ENCODE measurements around the gene WDR4.
A peak's percentile ranks its signal among the peaks of the same experiment; 100 is the strongest.
"Not testable (repeated sequence)": the region's sequence is repeated elsewhere in the genome, so short reads cannot be mapped to it uniquely, and the experiment has no call there.

WDR4 gene

DNA sequence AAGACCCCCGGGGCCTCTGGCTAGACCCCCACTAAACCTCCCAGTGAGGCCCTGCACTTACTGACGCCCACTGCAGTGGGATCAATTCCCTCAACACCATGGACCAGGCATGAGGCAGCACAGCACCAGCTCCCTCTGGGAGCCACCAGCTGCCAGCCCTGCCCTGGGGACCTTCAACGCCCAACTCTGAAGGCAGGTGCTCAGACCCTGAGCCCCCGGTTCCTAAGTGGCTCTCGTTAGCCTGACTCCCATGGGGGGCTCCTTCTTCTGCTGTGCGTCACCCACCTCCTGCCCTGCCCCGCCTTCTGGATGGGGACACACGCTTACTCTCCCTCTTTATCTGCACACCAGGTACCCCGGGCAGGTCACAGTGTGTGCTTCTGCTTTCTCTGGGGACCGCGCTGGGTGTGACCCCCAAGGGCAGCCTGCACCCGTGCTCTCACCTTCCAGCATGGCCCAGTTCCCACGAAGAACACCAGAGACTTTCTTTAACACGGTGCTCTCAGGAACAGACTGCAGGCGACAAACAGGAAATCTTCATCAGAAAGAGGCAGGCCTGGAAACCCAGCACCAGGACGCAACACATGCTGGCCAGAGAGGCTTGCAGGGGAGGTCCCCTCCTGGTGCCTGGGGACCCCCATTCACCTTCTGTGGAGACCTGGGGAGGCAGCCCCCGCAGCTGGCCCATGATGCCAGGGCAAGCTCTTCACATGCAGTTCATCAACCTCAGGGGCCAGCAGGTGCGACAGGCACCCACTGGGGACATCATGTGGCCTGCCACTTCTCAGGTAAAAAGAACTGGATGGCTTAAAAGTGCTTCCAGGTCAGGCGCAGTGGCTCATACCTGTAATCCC, 27.3 kb downstream of the WDR4 start:
- DNase-seq = no peak

DNA sequence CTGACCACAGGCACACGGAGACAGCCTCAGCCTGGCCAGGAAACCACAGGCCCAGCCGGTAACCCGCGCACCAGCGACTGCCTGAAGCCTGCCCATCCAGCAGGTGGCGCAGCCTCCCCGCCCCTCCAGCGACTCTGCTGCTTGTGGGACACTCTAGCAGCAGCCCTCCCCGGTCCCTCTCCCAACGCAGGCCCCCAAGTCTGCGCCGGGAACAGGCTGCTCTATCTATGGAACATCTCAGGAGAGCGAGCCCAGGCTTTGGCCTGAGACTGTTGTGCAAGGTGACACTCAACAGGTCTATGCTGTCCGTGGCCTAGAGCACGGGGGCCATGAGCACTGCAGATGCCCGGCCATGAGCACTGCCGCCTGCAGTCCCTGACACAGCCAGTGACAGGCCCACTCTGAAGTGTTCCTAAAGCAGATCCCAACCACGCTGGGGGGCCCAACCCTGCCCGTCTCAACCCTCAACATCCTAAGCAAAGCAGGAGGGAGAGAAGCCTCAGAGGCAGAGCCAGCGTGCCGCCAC, 28.4 kb downstream of the WDR4 start:
- peak in 1 of 2 experiments; percentile 30 for DNase-seq

DNA sequence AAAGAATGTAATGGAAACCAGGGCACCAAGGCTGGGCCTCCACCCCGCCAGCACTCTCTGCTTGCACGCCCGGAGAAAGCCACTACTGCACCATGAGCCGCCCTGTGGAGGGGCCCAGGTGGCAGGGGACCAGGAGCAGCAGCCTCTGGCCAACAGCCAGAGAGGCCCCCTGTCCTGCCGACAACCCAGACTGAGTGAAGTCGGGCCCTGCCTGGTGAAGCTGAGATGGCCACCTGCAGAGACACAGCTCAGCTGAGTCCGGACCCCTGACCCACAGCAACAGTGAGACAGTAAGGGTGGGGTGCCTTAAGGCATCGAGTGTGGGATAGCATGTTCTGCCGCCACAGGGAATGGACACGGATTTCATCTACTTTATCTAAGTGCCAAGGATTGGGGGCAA, 28.9 kb downstream of the WDR4 start:
- no peak for DNase-seq

DNA sequence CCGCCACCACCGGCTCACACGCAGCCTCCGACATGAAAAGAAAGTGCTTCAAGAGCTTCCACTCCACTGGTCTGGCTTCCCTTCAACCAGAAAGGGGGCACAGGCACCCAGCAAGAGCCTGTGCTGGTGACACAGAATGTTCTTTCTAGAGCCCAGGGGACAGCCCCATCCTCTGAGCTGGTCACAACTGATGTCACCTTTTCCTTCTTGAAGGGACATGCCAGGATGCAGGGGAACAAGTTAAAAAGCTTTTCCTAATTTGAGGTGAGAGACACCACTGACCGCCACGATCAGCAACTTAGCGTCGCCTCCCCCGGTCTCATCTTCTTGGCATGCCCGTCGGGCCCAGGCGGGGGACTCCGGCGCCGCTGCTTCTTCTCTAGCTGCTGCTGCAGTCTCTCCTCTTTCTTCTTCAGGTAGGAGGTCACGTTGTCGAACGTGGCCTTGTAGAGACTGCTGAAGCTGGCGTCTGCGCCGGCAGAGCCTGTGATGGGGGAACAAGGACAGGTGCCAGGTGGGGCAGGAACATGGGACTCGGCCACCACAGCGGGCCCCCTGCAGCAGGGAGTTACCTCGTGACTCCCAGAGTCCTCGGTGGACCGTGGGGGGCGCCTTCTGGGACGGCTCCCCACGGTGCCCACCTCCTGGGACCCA, 29.5 kb downstream of the WDR4 start:
- DNase-seq = no peak

DNA sequence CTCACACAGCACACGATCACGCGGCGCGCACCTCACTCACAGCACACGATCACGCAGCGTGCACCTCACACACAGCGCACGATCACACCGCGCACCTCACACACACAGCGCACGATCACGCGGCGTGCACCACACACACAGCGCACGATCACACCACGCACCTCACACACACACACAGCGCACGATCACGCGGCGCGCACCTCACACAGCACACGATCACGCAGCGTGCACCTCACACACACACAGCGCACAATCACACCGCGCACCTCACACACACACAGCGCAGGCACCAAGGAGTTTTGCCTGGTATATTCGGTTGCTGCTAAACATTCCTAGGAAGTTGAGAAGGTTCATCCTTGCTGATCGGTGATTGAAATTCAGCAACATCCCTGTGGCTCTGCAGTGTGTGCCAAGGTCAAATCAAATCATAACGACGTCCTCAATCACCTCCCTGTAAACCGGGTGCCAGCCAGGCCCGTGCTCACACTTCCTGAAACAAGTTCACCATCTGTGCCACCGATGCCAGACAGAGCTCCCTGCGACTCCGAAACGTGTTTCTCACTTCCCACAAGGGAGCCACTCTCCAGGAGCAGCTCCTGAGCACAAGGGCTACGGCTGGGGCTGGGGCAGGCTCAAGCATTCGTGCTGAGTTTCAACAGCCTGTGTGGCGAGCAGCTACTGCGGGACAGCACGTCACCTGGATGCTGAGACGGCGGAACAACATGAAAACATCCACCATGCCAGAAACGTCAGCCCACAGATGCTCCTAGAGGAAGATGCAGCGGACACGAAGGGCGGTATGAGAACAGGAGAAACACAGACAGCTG, 30.2 kb downstream of the WDR4 start:
- no peak for DNase-seq

DNA sequence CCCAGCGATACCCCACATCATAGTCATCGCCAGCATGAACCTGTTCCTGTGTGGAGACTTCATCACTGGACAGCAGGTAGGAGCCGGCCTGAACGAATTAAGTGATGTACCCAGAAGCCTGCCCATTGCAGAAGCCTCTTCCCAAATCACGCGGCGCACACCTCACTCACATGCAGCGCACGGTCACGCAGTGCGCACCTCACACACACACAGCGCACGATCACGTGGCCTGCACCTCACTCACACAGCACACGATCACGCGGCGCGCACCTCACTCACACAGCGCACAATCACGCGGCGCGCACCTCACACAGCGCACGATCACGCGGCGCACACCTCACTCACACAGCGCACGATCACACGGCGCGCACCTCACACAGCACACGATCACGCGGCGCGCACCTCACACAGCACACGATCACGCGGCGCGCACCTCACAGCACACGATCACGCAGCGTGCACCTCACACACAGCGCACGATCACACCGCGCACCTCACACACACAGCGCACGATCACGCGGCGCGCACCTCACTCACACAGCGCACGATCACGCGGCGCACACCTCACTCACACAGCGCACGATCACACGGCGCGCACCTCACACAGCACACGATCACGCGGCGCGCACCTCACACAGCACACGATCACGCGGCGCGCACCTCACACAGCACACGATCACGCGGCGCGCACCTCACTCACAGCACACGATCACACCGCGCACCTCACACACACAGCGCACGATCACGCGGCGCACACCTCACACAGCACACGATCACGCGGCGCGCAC, 31.0 kb downstream of the WDR4 start:
- not testable (repeated sequence) for DNase-seq

DNA sequence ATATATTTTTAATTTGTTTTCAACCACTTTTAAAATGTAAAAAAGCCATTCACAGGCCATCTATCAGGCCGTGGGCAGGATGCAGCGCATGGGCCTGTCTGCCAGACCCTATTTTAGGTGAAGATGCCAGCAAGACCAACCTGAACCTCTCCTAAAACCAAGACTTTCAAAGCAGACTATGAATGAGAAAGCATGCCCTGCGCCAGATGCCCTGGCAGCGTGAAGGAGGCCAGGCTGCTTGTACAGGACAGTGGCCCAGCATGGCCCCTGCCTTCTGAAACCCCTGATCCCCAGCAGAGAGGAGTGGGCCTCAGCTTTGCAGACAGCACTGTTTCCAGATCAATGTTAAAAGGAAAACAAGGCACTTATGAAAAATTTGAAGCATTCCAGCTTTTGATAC, 31.6 kb downstream of the WDR4 start:
- no peak for DNase-seq

DNA sequence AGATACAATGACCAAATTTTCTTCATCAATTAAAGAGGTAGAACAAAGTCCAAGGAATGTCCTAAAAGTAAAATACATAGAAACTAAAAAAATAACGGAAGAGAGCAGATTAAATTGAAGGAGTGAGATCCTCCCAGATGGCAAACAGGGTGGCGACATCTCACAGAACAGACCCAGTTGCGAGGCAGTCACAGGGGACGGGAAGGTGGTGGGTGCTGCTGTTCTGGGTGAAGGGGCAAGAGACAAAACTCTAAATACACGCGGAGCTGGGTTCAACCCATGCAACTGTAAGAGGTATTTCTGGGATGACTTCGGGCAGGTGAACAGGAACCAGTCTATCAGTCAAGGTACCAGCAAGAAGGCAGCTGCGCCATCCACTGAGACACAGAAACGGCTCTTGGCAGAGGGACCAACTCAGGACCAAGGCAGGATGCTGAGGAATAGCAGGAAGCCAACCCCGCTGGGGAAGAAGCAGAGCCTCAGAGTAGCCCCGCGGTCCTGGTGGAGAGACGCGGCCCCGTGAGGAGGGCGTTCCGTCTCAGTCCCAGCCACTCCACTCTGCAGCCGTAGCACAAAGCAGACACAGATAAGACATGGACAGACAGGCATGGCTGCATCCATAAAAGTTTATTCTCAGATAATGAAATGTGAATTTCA, 32.2 kb downstream of the WDR4 start:
- DNase-seq = no peak

DNA sequence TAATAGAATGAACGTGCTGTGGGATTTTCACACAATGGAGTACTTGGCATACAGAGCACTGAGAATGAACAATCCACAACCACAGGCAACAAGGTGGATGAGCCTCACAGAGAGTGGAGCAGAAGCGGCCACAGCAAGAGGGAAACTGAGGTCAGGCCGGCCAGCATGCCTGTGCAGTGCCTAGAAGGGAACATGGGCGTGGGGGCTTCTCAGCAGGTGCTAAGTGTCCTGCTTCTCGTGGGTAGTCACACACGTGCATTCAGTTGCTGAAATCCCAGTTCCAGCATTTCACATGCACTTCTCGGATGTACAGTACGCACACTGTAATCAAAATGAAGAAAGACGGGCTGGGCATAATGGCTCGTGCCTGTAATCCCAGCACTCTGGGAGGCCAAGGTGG, 33.1 kb downstream of the WDR4 start:
- DNase-seq = no peak

DNA sequence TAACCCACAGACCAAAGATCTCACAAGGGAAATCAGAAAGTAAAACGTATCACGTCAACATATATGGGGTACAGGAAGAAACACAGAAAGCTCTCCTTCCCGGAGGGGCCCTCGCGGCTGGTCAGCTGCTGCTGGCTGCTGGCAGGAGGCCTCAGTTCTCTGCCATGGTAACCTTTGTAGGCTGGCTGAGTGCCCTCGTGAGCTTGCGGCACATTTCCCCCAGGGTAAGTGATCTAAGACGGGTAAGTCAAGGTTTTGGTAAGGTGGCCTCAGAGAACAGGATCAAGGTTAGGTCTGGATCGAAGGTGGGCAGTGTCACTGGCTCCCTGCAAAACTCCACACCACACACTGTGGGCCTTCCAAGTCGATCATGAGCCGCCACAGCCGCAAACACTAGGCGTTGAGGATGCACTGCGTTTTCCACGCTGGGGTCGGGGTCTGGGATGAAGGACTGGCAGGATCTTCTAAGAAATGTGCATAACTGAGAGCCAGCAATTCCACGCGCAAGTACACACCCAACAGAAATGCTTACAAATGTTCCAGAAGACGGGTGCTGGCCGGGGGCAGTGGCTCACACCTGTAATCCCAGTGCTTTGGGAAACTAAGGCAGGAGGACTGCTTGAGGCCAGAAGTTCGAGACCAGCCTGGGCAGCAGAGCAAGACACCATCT, 33.9 kb downstream of the WDR4 start:
- no peak for DNase-seq

DNA sequence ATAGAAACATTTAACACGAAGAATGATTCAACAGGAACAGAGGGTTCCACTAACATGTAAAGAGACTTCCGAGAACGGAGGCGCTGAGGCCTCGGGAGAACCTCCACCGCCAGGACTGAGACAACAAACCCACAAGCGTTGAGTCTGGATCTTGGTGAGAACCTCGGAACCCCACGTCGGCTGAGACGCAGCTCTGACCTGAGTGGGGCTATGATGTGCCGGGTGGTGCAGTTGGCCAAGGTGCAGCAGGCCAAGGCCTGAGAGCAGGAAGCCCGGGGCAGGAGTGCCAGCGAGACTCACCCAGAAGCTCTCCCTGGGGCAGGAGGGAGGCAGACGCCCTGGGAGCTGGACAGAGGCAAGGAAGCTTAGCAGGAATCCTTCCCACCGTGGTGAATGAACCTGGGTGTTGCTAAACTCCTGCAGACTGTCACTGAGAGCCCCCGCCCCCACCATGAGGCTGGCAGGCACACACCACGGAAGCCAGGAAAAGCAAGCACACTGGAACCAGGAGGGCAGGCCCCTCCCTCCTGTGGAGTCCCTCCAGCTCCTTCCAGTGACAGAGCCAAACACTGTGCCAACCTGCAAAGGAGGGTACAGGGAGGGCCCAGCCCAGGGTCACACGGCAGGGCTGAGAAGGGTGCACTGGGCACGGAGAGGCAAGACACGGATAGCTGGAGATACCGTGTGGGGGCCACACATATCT, 34.8 kb downstream of the WDR4 start:
- no peak for DNase-seq

DNA sequence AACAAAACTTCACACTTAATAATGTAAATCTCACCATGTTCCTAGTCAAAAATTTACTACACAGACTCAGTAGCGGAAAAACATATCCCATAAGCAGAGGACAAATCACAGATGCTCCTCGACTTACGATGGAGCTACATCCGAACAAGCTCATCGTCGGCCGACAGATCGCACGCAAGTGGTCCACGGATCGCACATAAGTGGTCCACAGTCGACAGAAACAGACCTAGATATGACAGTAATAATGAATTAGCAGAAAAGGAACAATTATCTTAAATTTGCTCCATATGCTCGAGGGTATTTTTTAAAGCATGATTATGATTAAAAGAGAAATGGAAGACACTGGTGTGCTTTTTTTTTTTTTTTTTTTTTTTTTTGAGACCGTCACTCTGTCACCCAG, 36.3 kb downstream of the WDR4 start:
- no peak for DNase-seq

DNA sequence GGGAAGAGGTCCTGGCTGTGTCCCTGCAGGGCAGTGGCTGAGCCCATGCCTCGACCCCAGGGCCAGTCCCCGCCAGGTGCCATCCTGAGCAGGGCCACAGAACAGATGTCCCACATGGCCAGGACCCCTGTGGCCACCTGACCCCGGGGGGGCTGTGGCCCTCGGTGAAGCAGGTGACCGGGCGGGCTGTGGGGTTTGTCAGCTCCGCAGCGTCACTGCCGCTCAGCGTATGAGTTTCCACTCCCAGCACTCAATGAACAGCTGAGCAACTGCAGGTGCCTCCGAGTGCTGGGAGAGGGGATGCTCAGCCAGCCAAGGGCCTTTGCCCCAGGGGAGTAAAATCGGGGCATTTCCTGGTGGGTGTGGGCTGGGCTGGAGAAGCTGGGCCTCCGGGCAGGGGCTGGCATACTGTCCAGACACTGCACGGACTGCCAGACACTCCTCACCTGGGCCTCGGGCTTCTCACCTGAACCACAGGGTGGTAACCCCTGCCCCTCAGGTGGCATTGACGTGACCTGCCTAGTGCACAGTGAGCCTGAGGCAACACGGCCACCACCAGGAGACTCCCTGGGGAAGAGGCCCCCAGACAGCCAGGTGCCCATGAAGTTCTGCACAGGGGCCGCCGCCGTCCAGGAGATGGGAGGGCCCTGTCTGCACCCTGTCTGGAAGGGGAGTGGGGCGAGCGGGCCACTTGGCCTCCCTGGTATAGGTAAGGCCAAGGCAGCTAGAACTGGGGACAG, 37.3 kb downstream of the WDR4 start:
- DNase-seq = not testable (repeated sequence)

DNA sequence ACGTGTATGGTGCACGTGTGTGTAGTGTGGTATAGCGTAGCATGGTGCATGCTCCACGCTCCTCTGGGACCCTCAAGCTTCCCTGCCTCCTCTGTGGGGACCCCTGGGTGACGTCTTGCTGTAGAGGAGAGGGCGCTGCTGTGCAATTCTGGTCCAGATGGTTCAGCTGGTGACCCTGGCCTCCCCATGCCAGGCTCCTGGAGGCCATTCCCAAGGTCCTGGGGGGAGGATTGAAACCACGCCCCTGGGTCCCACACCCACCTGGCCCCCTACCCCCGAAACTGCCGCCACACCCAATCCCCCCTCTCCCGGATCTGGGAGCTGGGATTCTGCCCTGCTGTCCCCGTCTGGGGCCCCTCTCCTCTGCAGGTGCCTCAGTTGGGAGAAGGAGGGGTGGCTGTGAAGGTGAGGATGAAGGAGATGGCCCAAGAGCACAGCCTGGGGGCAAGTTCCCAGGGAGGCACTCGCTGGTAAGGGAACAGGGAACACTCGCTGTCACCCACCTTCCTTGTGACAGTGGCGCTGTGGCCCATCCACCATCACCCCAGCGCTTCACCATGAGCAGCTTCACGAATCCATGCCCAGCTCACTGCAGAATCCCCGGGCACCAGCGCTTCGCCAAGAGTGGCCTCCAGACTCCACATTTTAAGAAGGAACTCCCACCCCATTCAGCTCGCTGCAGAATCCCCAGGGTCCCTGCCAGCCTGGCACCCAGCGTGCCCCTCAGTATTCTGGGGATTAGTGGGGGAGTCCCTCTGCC, 38.0 kb downstream of the WDR4 start:
- DNase-seq = no peak

DNA sequence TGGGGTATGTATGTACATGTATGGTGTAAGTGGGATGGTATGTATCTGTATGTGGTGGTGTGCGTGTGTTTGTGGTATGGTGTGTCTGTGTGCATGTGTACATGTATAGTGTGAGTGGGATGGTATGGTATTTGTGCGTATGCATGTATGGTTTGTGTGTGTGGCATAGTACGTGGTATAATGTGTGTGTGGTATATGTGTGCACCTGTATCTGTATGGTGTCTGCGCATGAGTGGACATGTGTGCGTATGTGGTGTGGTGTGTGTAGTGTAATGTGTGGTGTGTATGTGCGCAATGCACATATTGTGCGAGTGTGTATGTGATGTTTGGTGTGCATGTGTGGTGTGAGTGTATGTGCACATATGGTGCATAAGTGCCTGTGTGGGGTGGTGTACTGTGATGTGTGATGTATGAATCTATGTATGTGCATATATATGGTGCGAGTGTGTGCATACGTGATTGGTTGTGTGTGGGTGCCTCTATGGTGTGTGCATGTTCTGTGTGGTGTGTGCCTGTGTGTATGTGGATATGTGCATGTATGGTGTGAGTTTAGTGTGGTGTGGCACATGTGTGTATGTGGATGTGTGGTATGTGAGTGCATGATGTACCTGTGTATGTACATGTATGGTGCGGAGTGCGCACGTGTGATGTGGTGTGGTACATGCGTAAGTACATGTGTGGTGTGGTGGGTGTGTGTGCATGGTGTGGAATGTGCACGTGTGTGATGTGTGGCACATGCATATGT, 38.8 kb downstream of the WDR4 start:
- DNase-seq = no peak

DNA sequence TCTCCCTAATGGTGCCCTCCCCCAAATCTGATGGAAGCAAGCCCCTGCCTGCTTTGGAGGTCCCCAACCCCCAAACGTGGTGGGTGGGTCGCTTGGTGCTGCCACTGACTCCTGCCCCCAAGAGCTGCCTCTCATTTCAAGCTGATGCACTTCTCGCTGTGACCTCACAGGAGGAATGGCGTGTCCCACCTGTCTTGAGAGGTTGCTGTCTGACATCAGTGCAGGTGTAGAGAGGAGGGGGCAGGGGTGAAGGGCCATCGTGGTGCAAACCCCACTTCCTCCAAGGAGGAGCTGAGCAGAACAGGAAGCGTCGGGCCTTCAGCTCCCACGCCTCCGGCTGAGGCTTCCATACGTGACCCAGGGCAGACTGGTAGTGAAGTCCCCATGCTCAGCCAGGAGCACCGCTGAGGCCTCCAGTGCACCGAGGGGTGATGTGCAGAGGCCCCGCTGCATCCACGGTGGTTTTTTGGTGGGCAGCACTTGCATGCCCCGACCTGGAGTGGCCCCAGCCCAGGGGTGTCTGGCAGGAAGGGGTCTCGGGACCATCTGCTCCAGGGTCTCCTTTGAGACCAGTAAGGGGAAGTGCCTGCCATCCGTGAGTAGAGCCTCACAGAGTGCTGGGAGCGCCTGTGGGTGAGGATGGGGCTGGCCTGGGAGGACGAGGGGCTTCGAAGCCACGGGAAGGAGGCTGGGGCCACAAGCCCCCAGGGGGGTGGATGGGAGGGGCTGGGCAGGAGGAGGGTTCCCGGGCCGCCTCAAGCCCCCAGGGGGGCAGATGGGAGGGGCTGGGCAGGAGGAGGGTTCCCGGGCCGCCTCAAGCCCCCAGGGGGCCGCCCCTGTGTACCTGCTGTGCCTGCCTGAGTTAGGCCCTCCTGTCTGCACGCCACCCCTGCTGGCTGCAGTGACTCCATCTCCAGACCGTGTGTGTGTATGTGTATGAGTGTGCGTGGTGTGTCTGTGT, 39.8 kb downstream of the WDR4 start:
- no peak for DNase-seq

DNA sequence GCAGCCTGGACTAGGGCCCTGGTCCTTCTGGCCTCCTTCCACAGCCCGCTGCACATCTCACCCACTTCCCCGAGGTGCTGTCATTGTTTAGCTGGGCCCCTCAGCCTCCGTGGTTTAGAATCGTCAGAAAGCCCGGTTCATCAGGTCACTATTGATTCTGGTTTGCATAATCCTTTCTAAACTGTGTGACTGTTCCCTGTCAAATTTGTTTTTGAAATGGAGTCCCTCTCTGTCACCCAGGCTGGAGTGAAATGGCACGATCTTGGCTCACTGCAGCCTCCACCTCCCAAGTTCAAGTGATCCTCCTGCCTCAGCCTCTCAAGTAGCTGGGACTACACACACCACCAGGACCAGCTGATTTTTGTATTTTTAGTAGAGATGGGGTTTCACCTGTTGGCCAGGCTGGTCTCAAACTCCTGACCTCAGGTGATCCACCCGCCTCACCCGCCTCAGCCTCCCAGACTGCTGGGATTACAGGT, 41.1 kb downstream of the WDR4 start:
- DNase-seq = peak in 1 of 2 experiments; percentile 37
